Vagina (tissue), 2 donors: Measurements from ENCODE around the gene FAM43B. TPM values are rescaled to one million over a fixed set of nuclear protein-coding genes. Genes with fewer than 3 reads are reported as not detected.

Source experiments
- DNase-seq, 2 donors: peaks; one replicate each; pipeline ENCODE4 v3.0.0-alpha.2; 2017; ENCODE audit errors: extremely low spot score in 2 of 2
- H3K27ac ChIP-seq: fragments of 200-600 bp; sonication (generic); one replicate; pipeline ENCODE4 v1.5.1; 2019
- H3K27me3 ChIP-seq: fragments of 200-600 bp; sonication (generic); one replicate; pipeline ENCODE4 v1.5.1; 2019
- H3K36me3 ChIP-seq, 2 donors: fragments of 200-600 bp; sonication (generic); one replicate each; pipeline ENCODE4 v1.5.1; 2017 to 2019
- H3K4me1 ChIP-seq: fragments of 200-600 bp; sonication (generic); one replicate; pipeline ENCODE4 v1.5.1; 2019
- H3K4me3 ChIP-seq, 2 donors: fragments of 200-600 bp; sonication (generic); 1 replicate in 1 of 2; 2 replicates in 1 of 2; pipeline ENCODE4 v1.5.1; 2016 to 2019
- H3K9me3 ChIP-seq: fragments of 200-600 bp; sonication (generic); one replicate; pipeline ENCODE4 v1.5.1; 2019
- POLR2A ChIP-seq, 2 donors: fragments of 450-650 bp; IDR thresholded peaks; one replicate each; pipeline ENCODE4 v1.6.1; 2017; ENCODE audit warnings: antibody characterized with exemption in 2 of 2, mild to moderate bottlenecking in 2 of 2, moderate library complexity in 2 of 2
- POLR2AphosphoS5 ChIP-seq, 2 donors: sonication (generic); formaldehyde crosslinking; IDR thresholded peaks; one replicate each; pipeline ENCODE4 v1.9.0; 2017; ENCODE audit warnings: antibody characterized with exemption in 2 of 2, mild to moderate bottlenecking in 2 of 2, low read depth in 1 of 2; ENCODE audit not compliant: insufficient read depth in 1 of 2
- intact Hi-C: fragments of 100-400 bp; cut with DNase I; formaldehyde crosslinking; loops from one replicate; pipeline ENCODE4 v1.15.1; 2023
- total RNA-seq: library from RNA; depleted of rRNA; stranded (reverse); fragments of >200 nt; gene quantifications from one replicate; pipeline ENCODE4 v1.2.3, GENCODE V29; 2016
- TF ChIP-seq, protein P1 (sequence below), 3 experiments: fragments of 450-650 bp in 2 of 3; fragments of 200-600 bp in 1 of 3; sonication (generic) in 1 of 3; IDR thresholded peaks; one replicate each; pipeline ENCODE4 v1.5.1; 2017 to 2019; ENCODE audit warnings: antibody characterized with exemption in 3 of 3, mild to moderate bottlenecking in 2 of 3, moderate library complexity in 2 of 3

The FAM43B gene
- total RNA-seq, 1 donor from 2014 or later: not detected

DNA sequence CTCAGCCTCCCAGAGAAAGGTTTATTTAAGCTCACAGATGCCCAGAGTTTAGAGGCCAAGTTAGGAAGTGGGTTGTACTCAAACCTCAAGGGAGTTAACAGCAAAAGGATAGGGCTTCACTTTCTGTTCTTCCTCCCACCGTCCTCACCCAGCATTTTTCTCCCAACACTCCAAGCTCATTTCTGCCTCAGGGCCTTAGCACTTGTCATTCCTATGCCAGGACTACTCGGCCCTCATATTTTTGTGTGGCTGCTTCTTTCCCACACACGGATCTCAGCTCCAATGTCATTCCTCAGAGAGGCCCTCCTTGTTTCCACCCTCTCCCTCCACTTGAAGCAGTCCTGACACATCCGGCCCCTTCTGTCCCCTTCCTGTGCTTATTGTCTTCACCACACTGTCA, 12.9 kb downstream of the FAM43B start:
- Histone ChIP-seq H3K4me1 (no peaks in the 10 kb centered on the region), H3K4me3 (no peak overlapping the region), H3K27ac (no peak overlapping the region), H3K27me3 (no peaks in the 10 kb centered on the region), H3K9me3 (no peaks in the 10 kb centered on the region), H3K36me3 (no peaks in the 10 kb centered on the region)
- intact Hi-C loops: no loop called here
- DNase-seq: no peak
- TF ChIP-seq POLR2AphosphoS5 (IDR thresholded peaks at IDR 0.05; ENCODE audit: insufficient read depth in 1 of 2, low read depth in 1 of 2) (no peak), POLR2A (IDR thresholded peaks at IDR 0.05) (no peak)
- TF ChIP-seq, protein P1, sequence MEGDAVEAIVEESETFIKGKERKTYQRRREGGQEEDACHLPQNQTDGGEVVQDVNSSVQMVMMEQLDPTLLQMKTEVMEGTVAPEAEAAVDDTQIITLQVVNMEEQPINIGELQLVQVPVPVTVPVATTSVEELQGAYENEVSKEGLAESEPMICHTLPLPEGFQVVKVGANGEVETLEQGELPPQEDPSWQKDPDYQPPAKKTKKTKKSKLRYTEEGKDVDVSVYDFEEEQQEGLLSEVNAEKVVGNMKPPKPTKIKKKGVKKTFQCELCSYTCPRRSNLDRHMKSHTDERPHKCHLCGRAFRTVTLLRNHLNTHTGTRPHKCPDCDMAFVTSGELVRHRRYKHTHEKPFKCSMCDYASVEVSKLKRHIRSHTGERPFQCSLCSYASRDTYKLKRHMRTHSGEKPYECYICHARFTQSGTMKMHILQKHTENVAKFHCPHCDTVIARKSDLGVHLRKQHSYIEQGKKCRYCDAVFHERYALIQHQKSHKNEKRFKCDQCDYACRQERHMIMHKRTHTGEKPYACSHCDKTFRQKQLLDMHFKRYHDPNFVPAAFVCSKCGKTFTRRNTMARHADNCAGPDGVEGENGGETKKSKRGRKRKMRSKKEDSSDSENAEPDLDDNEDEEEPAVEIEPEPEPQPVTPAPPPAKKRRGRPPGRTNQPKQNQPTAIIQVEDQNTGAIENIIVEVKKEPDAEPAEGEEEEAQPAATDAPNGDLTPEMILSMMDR (IDR thresholded peaks at IDR 0.05): no peak

DNA sequence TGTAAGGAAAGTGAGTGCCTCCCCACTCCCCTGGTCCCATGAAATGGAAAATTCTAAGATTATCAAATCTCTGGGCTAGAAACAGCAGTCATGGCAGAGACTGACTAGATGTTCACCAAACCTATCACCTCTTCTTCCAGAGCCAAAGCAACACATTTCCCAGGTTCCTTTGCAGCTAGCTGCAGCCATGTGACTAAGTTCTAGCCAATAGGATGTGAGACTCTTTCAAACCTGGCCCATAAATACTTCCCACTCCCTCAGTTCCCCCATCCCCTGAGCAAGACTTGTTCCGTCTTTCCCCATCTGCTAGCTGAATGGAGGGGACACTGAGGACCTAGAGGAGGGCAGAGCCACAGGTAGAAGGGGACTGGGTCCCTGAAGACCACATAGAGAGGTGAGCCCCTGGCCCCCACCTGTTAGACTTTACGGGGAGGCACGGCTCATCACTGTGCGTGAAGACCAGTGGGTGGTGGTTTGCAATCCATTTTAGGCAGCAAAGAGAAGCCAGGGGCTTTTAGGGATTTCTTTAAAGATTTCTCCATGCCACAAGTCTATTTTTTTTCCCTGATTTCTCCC, 17.2 kb downstream of the FAM43B start:
- H3K9me3 ChIP-seq: no peaks in the 10 kb centered on the region
- H3K27me3 ChIP-seq: no peaks in the 10 kb centered on the region
- no peak for DNase-seq
- no peak overlapping the region for H3K27ac ChIP-seq
- no peaks in the 10 kb centered on the region for H3K36me3 ChIP-seq
- H3K4me3 ChIP-seq: no peak overlapping the region
- no peaks in the 10 kb centered on the region for H3K4me1 ChIP-seq
- intact Hi-C loops: no loop called here
- no peak for TF ChIP-seq POLR2A (IDR thresholded peaks at IDR 0.05)
- TF ChIP-seq, protein P1 (IDR thresholded peaks at IDR 0.05): no peak
- TF ChIP-seq POLR2AphosphoS5 (IDR thresholded peaks at IDR 0.05; ENCODE audit: insufficient read depth in 1 of 2, low read depth in 1 of 2): no peak

DNA sequence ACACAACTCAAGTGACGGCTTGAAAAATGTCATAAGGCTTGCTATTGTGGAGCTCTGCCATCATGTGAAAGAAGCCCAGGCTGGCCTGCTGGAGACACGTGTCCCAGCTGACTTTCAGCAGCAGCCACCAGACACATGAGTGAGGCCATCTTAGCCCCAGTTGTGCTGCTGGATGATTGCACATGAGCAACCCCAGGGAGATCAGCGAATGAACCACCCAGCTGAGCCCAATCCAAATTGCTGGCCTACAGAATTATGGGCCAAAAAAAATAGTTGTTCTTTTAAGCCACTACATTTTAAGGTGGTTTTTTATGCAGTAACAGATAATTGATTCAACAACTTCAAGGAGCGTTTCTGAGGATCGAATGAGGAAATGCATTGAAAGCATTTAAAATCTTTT, 19.1 kb downstream of the FAM43B start:
- Histone ChIP-seq H3K36me3 (no peaks in the 10 kb centered on the region), H3K9me3 (no peaks in the 10 kb centered on the region), H3K4me1 (no peaks in the 10 kb centered on the region), H3K27ac (no peak overlapping the region), H3K4me3 (no peak overlapping the region), H3K27me3 (no peaks in the 10 kb centered on the region)
- TF ChIP-seq POLR2A (IDR thresholded peaks at IDR 0.05) (no peak), POLR2AphosphoS5 (IDR thresholded peaks at IDR 0.05; ENCODE audit: insufficient read depth in 1 of 2, low read depth in 1 of 2) (no peak)
- TF ChIP-seq, protein P1 (IDR thresholded peaks at IDR 0.05): no peak
- intact Hi-C loops: no loop called here
- DNase-seq: no peak

DNA sequence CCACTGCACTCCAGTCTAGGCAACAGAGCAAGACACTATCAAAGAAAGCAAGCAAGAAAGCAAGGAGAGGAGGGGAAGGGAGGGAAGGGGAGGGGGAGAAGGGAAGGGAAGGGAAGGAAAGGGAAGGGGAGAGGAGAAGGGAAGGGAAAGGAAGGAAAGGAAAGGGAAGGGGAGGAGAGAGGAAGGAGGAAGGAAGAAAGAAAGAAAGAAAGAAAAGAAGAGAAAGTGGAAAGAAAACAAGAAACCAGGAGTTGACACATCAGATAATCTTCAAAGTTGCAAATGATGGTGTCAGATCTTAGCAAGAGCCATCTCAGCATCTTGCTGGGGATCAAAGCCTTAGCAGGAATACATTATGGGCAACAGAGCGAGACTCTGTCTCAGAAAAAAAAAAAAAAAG, 21.6 kb downstream of the FAM43B start:
- intact Hi-C loops: no loop called here
- H3K27me3 ChIP-seq: no peaks in the 10 kb centered on the region

DNA sequence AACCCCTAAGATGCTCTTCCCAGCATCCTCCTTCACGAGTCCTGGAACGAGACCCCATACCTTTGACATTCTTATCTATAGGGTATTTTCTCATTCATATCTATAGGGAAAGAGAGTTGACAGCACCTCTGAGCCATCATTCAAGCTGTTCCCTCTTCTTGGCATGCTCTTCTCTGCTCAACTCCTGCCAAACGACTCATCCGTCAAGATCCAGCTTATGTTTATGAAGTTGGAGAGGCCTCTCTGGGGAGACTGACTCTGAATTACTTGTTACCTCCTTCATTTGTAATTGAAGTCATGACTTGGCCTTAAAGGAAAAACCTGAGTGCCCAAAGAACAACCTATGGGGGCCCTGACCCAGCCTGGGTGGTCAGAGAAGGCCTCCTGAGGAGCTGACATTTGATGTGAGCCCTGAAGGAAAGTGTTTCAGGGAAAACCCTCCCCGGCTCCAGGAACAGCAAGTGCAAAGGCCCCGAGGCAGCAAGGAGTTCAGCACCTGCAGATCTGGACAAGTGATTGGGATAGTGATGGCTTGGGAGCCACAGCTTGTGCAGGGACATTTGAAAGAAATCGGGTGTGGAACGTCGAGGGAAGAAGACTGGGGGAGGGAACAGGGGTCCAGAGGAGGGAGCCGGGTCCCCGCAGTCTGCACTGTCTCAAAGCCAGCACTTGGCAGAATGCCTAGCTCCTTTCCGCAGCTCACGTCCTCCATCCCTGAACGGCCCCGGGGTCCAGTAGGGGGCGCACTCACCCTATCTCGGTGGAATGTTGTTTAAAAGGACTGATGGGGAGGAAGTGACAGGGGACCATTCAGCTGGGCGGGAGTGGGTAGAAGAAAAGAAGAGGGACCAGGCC, 22.5 kb downstream of the FAM43B start:
- no peak for TF ChIP-seq POLR2AphosphoS5 (IDR thresholded peaks at IDR 0.05; ENCODE audit: insufficient read depth in 1 of 2, low read depth in 1 of 2)
- TF ChIP-seq, protein P1 (IDR thresholded peaks at IDR 0.05): peak; percentile 46 to 61 (median 49)
- Histone ChIP-seq H3K4me1 (no peaks in the 10 kb centered on the region), H3K4me3 (no peak overlapping the region), H3K27ac (no peak overlapping the region), H3K36me3 (no peaks in the 10 kb centered on the region), H3K27me3 (no peaks in the 10 kb centered on the region), H3K9me3 (no peaks in the 10 kb centered on the region)
- DNase-seq: no peak
- intact Hi-C loops: no loop called here

More for the DNA sequence above, 21.6 kb downstream of the FAM43B start:
- no peak for DNase-seq
- Histone ChIP-seq H3K36me3 (no peaks in the 10 kb centered on the region), H3K9me3 (no peaks in the 10 kb centered on the region), H3K4me1 (no peaks in the 10 kb centered on the region), H3K27ac (no peak overlapping the region), H3K4me3 (no peak overlapping the region)
- no peak for TF ChIP-seq POLR2AphosphoS5 (IDR thresholded peaks at IDR 0.05; ENCODE audit: insufficient read depth in 1 of 2, low read depth in 1 of 2)
